ENCODE results near the gene DLL3. TPM values are rescaled to one million over a fixed set of nuclear protein-coding genes. Genes with fewer than 3 reads are reported as not detected.

Gene DLL3, protein sequence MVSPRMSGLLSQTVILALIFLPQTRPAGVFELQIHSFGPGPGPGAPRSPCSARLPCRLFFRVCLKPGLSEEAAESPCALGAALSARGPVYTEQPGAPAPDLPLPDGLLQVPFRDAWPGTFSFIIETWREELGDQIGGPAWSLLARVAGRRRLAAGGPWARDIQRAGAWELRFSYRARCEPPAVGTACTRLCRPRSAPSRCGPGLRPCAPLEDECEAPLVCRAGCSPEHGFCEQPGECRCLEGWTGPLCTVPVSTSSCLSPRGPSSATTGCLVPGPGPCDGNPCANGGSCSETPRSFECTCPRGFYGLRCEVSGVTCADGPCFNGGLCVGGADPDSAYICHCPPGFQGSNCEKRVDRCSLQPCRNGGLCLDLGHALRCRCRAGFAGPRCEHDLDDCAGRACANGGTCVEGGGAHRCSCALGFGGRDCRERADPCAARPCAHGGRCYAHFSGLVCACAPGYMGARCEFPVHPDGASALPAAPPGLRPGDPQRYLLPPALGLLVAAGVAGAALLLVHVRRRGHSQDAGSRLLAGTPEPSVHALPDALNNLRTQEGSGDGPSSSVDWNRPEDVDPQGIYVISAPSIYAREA
- 0.37 and 0.39 TPM in 2 replicates for total RNA-seq

DNA sequence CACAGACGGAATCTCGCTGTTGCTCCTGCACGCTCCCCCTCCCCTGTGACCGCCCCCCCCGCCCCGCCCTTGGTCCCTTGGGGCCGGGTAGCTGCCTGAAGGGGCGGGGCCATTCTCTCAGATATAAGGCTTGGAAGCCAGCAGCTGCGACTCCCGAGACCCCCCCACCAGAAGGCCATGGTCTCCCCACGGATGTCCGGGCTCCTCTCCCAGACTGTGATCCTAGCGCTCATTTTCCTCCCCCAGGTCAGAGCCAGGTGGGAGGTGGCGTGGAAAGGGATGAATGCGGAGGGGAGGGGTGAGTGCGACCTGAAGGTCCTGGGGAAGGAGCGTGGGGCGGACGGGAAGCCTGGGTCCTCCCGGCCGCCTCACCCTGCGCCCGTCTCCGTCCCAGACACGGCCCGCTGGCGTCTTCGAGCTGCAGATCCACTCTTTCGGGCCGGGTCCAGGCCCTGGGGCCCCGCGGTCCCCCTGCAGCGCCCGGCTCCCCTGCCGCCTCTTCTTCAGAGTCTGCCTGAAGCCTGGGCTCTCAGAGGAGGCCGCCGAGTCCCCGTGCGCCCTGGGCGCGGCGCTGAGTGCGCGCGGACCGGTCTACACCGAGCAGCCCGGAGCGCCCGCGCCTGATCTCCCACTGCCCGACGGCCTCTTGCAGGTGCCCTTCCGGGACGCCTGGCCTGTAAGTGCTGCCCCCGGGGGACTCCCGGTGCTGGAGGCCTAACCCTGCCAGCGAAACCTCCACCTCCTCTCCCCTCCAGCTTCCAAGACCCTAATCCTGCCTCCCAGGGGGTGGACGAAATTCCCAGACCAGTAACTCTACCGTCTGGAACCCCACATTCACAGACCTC is at the start of gene DLL3:
TSS of gene DLL3 (plus strand) at position 150 of the 845 bp plus-strand sequence. CDS start at position 178, 28 bp downstream.

DNA sequence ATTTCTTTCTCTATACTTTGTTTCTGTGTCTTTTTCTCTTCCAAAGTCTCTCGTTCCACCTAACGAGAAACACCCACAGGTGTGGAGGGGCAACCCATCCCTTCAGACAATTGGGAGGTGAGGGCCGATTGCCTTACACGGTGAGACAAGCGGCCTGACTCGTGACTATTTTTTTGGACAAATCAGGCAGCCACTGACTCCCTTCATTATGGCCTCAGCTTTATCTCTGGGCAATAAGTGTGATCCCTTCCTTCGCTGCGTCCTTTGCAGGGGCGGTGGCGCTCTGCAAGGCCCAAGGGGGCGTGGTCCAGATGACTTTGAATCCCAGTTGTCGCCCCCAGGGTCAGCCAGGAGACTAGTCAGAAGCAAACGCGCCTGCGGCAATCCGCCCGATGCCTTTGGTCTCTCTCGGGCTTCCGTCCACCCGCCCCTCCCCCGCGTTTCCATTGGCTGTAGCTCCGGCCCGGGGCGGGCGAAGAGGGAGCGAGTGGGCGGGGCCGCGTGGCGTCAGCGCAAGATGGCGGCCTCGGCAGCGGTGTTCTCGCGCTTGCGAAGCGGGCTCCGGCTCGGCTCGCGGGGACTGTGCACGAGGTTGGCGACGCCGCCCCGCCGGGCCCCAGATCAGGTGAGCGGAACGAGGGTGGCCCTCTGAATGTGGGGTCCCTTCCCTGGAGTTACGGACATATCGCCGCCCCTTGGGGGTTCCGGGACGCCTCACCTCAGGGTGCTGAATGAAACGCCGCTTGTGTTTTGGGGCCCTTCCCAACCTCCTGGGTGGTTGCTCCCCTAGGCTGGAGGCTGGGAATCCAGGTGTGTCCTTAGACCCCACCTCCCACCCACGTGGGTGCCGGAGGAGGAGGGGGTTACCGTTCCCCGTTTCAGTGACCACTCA is 18.2 kb upstream of the DLL3 start, which contains the start of gene TIMM50:
TSS of gene TIMM50 (plus strand) at position 502 of the 892 bp plus-strand sequence. CDS start at position 518, 16 bp downstream.

DNA sequence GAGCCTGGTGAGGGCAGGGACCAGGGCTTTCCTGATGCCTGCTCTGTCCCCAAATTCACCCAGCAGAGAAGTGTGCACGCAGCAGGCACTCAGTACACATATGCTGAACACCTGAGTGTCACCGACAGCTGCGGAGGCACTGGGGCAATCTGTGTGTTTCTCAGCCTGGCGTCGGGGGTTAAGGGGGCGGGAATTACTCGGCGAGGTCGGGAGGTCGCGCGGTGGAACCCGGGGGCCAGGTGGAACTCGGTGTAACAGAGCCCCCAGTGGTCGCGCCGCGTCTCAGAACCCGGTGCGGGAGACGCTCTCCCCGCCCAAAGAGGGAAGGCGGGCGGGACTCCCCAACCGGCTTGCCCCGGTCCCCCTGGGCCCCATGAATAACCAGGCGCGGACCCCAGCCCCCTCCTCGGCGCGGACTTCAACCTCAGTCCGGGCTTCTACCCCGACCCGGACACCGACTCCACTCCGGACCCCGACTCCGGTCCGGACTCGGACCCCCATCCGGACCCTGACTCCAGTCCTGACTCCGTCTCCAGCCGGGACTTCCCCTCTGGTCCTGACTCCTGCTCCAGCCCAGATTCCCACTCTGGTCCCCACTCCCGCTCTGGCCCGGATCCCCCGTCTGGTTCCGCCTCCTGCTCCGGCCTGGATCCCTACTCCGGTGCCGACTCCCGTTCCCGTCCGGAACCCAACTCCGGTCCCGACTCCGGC is 16.2 kb downstream of the DLL3 start, which contains the start of gene SELENOV:
TSS of gene SELENOV (plus strand) at position 300 of the 711 bp plus-strand sequence. CDS start at position 374, 74 bp downstream.

DNA sequence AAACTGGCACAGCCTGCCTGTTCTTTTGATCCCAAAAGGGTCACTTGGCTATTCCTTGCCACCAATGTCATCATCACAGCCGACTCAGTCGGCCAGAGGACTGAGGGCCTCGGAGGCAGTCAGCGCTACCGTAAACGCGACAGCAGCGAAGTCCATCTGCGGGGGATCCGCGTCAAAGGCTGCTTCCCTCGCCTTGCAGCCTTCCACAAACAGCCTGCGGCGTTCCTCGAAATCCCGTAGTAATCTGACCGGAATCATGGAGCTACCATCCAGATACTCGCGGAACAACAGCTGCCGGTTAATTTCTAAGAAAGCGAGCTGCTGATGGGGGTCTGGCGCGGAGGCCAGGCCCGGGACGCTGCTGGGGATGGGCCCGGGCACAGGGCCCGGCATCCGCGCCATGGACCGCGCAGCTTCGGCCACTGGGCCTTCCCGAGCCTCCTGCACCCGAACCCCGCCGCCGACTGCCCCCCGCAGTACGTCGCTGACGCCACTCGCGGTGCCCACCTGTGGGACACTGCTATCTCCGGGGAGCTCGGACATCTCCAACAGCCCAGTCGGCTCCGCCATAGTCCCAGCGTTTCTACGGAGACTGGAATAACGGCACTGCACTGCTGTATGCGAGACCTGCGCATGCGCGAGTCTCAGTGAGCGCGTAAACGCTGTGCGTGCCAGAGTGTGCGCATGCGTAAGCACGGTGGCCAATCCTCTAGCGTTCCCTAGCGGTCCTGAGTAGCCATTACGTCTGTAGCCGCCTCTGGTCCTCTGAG is 33.7 kb downstream of the DLL3 start, which contains the start of gene EID2B:
TSS of gene EID2B (minus strand) at position 620 of the 770 bp plus-strand sequence. CDS start at position 570, 50 bp downstream.

DNA sequence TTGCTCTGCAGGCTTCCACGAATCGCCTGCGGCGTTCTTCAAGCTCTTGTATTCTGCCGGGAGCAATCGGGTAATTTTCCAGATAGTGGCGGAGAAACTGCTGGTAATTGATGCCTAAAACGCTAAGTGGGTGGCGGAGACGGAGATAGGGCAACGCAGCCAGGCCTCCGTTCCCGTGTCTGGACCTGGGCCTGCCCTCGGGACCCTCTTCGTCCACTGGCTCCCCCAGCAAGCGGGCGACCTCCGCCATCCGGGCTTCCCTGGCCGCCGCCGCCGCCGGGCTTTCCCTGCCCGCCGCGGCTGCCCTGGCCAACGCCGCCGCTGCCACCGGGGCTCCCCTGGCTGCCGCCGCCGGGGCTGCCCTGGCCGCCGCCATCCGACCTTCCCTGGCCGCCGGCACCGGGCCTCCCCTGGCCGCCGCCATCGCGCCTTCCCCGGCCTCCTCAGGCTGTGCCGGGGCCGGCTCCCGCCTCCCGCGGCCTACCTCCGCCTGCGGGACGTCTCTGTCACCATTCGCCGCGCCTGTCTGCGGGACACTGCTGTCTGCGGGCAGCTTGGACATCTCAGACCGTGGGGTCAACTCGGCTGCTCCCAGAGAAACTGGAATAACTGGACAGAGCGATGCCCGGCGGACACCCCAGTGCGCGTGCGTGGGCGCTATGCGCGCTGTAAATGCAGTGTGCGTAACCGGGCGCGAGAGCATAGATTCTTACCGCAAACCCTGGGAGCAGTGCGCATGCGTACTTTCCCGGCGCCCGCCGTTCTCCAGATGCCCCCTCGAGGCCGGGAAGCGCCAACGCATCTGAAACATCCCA is 41.0 kb downstream of the DLL3 start, which contains the start of gene EID2:
TSS of gene EID2 (minus strand) at position 644 of the 815 bp plus-strand sequence. CDS start at position 562, 82 bp downstream.

Other genes with a start within 250 kb of the DLL3 start
- not detected in 2 replicates for gene IFNL2, start 230.6 kb upstream of the DLL3 start, total RNA-seq
- gene IFNL1, start 202.5 kb upstream of the DLL3 start, total RNA-seq: not detected in 2 replicates
- under 0.01 and 0.20 TPM in 2 replicates for gene LRFN1, start 178.1 kb upstream of the DLL3 start, total RNA-seq
- gene GMFG, start 162.9 kb upstream of the DLL3 start, total RNA-seq: 0.39 TPM in 1 of 2 replicates, not detected in the other
- gene SAMD4B, start 156.5 kb upstream of the DLL3 start, total RNA-seq: 85.2 and 94.0 TPM in 2 replicates
- 28.7 and 29.8 TPM in 2 replicates for gene PAF1, start 107.8 kb upstream of the DLL3 start, total RNA-seq
- 17.3 and 19.4 TPM in 2 replicates for gene MED29, start 107.6 kb upstream of the DLL3 start, total RNA-seq
- 11.1 and 16.9 TPM in 2 replicates for gene ZFP36, start 92.1 kb upstream of the DLL3 start, total RNA-seq
- 9.2 and 15.4 TPM in 2 replicates for gene PLEKHG2, start 86.3 kb upstream of the DLL3 start, total RNA-seq
- 40.3 and 64.3 TPM in 2 replicates for gene RPS16, start 63.0 kb upstream of the DLL3 start, total RNA-seq
- 70.5 and 74.1 TPM in 2 replicates for gene SUPT5H, start 53.4 kb upstream of the DLL3 start, total RNA-seq
- gene TIMM50, start 18.1 kb upstream of the DLL3 start, total RNA-seq: 58.1 and 58.4 TPM in 2 replicates
- not detected in 2 replicates for gene SELENOV, start 16.2 kb downstream of the DLL3 start, total RNA-seq
- 3.9 and 4.8 TPM in 2 replicates for gene EID2B, start 33.9 kb downstream of the DLL3 start, total RNA-seq
- gene EID2, start 41.2 kb downstream of the DLL3 start, total RNA-seq: 5.9 and 8.6 TPM in 2 replicates
- gene LGALS13, start 103.6 kb downstream of the DLL3 start, total RNA-seq: not detected in 2 replicates
- not detected in 2 replicates for gene LGALS16, start 157.0 kb downstream of the DLL3 start, total RNA-seq
- not detected in 2 replicates for gene LGALS14, start 205.5 kb downstream of the DLL3 start, total RNA-seq
- not detected in 2 replicates for gene CLC, start 239.1 kb downstream of the DLL3 start, total RNA-seq

Measured in subcutaneous preadipocyte (primary cell).